Activated CD8-positive, alpha-beta memory T cell treated with anti-CD3 and anti-CD28 coated beads, Interleukin-2, amount 10 ng/mL, durations not matched to agents 7 days and 5 days (primary cell): ENCODE results near the gene SEMG1. TPM values are rescaled to one million over a fixed set of nuclear protein-coding genes. Genes with fewer than 3 reads are reported as not detected.

Experiments
- ATAC-seq: fragments of 150-1000 bp; cut with Tn5 transposase; one replicate; pipeline ENCODE4 v1.10.0; 2021; ENCODE audit warnings: moderate library complexity
- CTCF ChIA-PET: fragments of 350-600 bp; sonication (Branson Sonifier 250); formaldehyde crosslinking; loops from one replicate; lab custom pipeline; 2021; ENCODE audit warnings: antibody characterized with exemption; lab: Charles Lee
- DNase-seq: peaks from one replicate; pipeline ENCODE4 v3.0.0-alpha.2; 2020
- H3K27ac Mint-ChIP-seq: one replicate; pipeline ENCODE4 v1.8.0; 2021; ENCODE audit warnings: mild to moderate bottlenecking, mixed read lengths
- H3K27me3 Mint-ChIP-seq: one replicate; pipeline ENCODE4 v1.8.0; 2021; ENCODE audit warnings: mixed read lengths
- H3K36me3 Mint-ChIP-seq: one replicate; pipeline ENCODE4 v1.8.0; 2021; ENCODE audit warnings: mild to moderate bottlenecking, mixed read lengths
- H3K4me1 Mint-ChIP-seq: one replicate; pipeline ENCODE4 v1.8.0; 2021; ENCODE audit warnings: mixed read lengths
- H3K4me3 Mint-ChIP-seq: one replicate; pipeline ENCODE4 v1.8.0; 2021; ENCODE audit warnings: mild to moderate bottlenecking, moderate library complexity, mixed read lengths
- H3K9me3 Mint-ChIP-seq: one replicate; pipeline ENCODE4 v1.8.0; 2022; ENCODE audit warnings: low read depth, mixed read lengths
- total RNA-seq, 2 experiments: library from RNA; stranded (reverse); gene quantifications; one replicate each; pipeline ENCODE4 v1.2.3, GENCODE V29; 2021

SEMG1 gene
- total RNA-seq, 2 experiments from 2014 or later, result not detected

DNA sequence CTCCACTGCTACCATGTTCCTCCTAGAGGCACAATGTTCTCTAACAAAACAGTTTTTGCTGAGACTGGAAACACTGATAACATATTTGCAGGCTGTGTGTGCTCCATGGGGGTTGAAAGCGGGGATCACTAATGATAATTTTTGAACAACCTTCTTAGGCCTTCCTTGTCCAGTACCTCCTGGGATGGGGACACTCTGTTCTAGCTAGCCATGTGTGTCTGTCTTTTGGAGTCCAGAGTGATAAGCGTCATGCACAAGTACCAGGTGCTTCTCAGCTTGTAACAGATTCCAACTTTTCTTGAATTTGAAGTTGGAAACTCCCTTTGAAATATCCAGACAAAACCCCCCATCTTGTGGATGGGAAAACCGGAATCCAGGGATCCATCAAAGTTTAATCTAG, 17.0 kb upstream of the SEMG1 start:
- no peak for ATAC-seq
- CTCF ChIA-PET, result no interaction called here
- Mint-ChIP-seq H3K36me3 (no peaks in the 10 kb centered on the region), H3K4me3 (no peak overlapping the region), H3K9me3 (no peaks in the 10 kb centered on the region), H3K27ac (no peak overlapping the region), H3K27me3 (peaks cover 30% of the 10 kb centered on the region), H3K4me1 (no peaks in the 10 kb centered on the region)
- no peak for DNase-seq

DNA sequence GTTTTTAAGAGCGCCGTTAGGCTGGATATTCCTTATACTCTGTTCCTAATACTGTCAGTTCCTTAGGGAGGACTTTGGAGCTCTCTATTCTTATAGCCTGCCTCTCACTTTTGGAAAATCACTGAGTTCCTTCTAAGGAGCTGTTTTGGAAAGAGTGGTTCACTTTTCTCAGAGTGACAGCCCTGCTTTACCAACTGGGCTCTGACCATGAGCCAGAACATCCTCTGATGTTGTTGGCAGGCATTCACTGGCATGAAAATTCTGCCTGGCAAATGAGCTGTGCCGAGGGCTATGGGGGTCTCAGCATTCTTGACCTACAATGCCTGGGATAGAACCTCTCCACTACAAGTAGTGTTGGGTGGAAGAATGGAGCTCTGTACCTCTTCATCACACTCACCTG, 14.9 kb upstream of the SEMG1 start:
- CTCF ChIA-PET, result interaction anchor here (0.7 kb wide), 1 partner anchor 34 kb away, joined by 3 read pairs; no protein-coding TSS in a partner anchor
- H3K4me1 Mint-ChIP-seq, result no peaks in the 10 kb centered on the region
- DNase-seq (no peak), ATAC-seq (no peak)
- no peaks in the 10 kb centered on the region for H3K9me3 Mint-ChIP-seq
- no peak overlapping the region for H3K27ac Mint-ChIP-seq
- H3K36me3 Mint-ChIP-seq, result no peaks in the 10 kb centered on the region
- H3K27me3 Mint-ChIP-seq, result peaks cover 34% of the 10 kb centered on the region
- H3K4me3 Mint-ChIP-seq, result no peak overlapping the region

DNA sequence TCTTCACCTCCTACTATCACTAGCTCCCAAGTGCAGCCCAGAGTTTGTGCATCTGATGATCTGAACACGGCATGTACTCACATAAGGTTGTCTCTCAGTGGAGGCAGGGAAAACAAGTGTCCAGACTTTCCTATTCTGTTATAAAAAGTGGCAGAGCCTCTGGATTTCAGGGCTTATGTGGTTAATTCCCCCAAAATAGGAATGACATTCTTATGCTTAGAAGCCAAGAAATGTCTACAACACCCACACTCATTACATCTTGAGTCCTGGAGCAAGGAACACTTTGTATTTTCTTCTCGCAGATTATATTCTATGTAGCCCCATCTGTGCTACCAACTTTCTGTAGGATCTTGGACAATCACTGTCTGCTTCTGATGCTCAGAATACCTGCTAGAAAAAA, 13.5 kb upstream of the SEMG1 start:
- CTCF ChIA-PET, result no interaction called here
- Mint-ChIP-seq H3K27ac (no peak overlapping the region), H3K27me3 (peaks cover 38% of the 10 kb centered on the region), H3K36me3 (no peaks in the 10 kb centered on the region), H3K9me3 (no peaks in the 10 kb centered on the region), H3K4me1 (no peaks in the 10 kb centered on the region), H3K4me3 (no peak overlapping the region)
- no peak for DNase-seq
- no peak for ATAC-seq

DNA sequence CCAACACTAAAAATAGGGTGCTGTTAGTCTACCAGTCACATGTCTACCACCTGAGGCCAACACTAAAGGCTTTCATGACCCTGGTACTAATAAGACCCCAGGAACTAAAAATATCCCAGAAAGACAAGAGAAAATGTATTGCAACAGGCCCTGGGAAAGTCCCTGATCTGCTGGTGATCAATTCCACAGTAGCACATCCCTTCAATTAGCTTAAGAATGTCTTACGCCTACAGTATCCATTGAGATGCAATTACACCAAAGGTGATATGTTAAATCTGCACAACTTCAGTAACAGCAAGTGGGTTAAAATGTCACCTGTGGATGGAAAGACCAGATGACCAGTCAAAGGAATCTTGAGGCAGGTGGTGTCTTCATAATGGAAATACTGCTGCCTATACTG, 3.1 kb downstream of the SEMG1 start:
- H3K9me3 Mint-ChIP-seq, result no peaks in the 10 kb centered on the region
- no peak for DNase-seq
- H3K27me3 Mint-ChIP-seq, result peaks cover 48% of the 10 kb centered on the region
- CTCF ChIA-PET, result no interaction called here
- H3K36me3 Mint-ChIP-seq, result no peaks in the 10 kb centered on the region
- H3K4me1 Mint-ChIP-seq, result no peaks in the 10 kb centered on the region
- H3K4me3 Mint-ChIP-seq, result no peak overlapping the region
- ATAC-seq, result no peak
- no peak overlapping the region for H3K27ac Mint-ChIP-seq

DNA sequence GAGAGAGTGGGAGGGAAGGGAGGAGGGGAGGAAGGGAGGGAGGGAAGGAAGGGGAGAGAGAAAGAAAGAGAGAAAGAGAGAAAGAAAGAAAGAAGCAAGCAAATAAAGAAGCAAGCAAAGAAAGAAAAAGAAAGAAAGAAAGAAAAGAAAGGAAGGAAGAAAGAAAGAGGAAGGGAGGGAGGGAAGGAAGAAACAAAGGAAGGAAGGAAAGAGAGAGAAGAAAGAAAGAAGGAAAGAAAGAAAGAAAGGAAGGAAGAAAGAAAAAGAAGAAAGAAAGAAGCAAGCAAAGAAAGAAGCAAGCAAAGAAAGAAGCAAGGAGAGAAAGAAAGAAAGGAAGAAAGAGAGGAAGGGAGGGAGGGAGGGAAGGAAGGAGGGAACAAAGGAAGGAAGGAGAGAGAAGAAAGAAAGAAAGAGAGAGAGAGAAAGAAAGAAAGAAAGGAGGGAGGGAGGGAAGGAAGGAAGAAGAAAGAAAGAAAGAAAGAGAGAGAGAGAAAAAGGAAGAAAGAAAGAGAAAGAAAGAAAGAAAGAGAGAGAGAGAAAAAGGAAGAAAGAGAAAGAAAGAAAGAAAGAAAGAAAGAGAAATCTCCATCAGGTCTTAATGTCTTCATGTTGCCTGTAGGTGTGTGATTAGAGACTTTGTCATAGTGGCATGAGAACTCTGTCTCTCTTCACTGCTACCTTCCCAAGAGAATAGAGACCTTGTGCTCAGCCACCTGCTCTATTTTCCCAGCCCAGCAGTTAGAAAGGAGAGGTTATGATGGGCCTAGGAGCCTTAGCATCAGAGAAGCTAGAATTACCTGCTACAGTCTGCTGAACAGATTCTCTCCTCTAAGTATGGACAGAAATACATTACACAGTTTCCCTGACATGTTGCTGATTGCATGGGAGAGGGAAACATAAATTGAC, 5.0 kb downstream of the SEMG1 start:
- Mint-ChIP-seq H3K27me3 (peaks cover 31% of the 10 kb centered on the region), H3K4me3 (no peak overlapping the region), H3K27ac (no peak overlapping the region), H3K9me3 (no peaks in the 10 kb centered on the region), H3K4me1 (no peaks in the 10 kb centered on the region), H3K36me3 (no peaks in the 10 kb centered on the region)
- CTCF ChIA-PET, result no interaction called here
- ATAC-seq (no peak), DNase-seq (no peak)

DNA sequence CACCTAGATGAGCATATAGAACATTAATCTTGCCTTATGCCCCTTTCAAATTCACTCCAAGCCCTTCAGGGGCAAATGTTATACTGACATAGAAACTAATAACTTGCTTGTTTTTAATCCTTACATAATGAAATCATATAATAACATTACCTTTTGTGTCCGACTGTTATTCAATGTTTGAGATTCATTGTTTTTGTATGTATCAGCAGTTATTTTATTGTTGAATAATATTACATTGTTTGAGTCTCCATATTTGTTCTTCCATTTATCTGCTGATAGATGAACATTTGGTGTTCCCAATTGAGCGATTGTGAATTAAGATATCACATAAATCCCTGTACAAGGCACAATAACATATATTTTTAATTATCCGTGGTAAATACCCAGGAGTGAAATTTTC, 6.0 kb downstream of the SEMG1 start:
- Mint-ChIP-seq H3K36me3 (no peaks in the 10 kb centered on the region), H3K4me1 (no peaks in the 10 kb centered on the region), H3K27ac (no peak overlapping the region), H3K4me3 (no peak overlapping the region), H3K27me3 (peaks cover 33% of the 10 kb centered on the region), H3K9me3 (no peaks in the 10 kb centered on the region)
- no peak for ATAC-seq
- CTCF ChIA-PET, result no interaction called here
- no peak for DNase-seq

DNA sequence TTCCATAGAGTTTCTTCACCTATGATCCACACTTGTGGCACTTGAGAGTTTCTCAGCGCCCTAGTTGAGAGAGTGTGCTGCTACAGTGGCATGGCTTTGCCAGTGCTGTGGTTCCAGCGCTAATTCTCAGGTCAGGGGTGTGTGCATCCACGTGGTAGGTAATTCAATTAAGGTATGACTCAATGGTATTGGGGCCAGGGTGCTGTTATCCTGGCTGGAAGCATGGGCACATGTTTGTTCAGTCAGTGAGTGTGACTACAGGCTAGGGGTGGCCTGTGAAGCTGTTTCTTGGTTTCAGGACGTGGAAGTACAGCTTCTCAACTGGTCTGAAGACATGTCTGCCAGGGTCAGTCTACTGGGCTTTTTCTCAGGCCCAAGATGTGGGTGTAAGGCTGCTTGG, 11.3 kb downstream of the SEMG1 start:
- Mint-ChIP-seq H3K36me3 (no peaks in the 10 kb centered on the region), H3K4me1 (no peaks in the 10 kb centered on the region), H3K9me3 (no peaks in the 10 kb centered on the region), H3K4me3 (no peak overlapping the region), H3K27me3 (peaks cover 48% of the 10 kb centered on the region), H3K27ac (no peak overlapping the region)
- ATAC-seq, result no peak
- CTCF ChIA-PET, result interaction anchor here (1.2 kb wide), 1 partner anchor 11 kb away, joined by 4 read pairs; no protein-coding TSS in a partner anchor
- DNase-seq, result no peak

DNA sequence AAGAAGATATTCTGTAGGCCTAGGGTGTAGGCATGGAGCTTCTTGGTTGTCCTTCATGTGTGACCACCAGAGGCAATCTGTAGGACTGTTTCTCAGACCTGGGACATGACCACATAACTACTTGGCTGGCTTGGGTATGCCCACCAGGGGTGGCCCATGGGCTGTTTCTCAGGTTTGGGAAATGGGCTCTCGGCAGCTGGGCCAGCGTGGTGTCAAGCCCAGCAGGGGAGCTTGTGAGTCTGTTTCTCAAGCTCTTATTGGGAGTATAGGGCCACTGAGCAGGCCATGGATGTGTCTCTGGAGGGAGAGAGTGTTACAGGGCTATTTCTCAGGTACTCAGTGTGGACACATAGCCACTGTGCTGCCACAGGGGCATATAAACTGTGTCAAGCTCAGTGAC, 11.8 kb downstream of the SEMG1 start:
- Mint-ChIP-seq H3K4me3 (no peak overlapping the region), H3K9me3 (no peaks in the 10 kb centered on the region), H3K4me1 (no peaks in the 10 kb centered on the region), H3K36me3 (no peaks in the 10 kb centered on the region), H3K27me3 (peaks cover 44% of the 10 kb centered on the region), H3K27ac (no peak overlapping the region)
- no peak for DNase-seq
- ATAC-seq, result no peak
- CTCF ChIA-PET, result interaction anchor here (1.2 kb wide), 1 partner anchor 11 kb away, joined by 4 read pairs; no protein-coding TSS in a partner anchor

DNA sequence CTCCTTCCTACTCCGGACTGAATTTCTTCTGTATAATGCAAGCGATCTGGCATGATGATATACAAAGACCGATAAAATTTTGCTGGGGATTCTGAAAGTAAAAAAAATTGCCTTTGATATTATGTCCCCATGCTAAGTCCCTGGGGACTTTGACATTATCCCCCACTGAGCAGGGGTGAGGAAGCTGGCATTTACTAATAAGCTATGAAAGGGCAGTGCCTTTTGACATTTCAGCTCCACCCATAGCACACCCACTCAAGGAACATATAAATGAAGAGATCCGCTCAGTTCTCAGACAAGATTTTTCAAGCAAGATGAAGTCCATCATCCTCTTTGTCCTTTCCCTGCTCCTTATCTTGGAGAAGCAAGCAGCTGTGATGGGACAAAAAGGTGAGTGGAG, 14.2 kb downstream of the SEMG1 start, which contains the start of gene SEMG2:
Gene SEMG2 (plus strand): TSS at position 298 of the 400 bp plus-strand sequence. CDS start 17 bp downstream, at position 315.
- CTCF ChIA-PET, result no interaction called here
- no peaks in the 10 kb centered on the region for H3K4me1 Mint-ChIP-seq
- no peaks in the 10 kb centered on the region for H3K9me3 Mint-ChIP-seq
- peaks cover 50% of the 10 kb centered on the region for H3K27me3 Mint-ChIP-seq
- H3K36me3 Mint-ChIP-seq, result no peaks in the 10 kb centered on the region
- H3K4me3 Mint-ChIP-seq, result no peak within 1 kb of the TSS
- H3K27ac Mint-ChIP-seq, result no peak within 1 kb of the TSS
- DNase-seq (no peak), ATAC-seq (no peak)

DNA sequence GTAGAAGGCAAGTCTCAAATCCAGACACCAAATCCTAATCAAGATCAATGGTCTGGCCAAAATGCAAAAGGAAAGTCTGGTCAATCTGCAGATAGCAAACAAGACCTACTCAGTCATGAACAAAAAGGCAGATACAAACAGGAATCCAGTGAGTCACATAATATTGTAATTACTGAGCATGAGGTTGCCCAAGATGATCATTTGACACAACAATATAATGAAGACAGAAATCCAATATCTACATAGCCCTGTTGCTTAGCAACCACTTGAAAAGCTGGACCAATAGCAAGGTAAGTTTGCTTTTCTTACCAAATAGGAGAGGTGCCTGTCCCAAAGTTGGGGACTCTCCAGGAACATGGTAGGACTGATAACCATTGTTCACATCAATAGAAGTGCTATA, 16.3 kb downstream of the SEMG1 start:
- no peaks in the 10 kb centered on the region for H3K4me1 Mint-ChIP-seq
- H3K27ac Mint-ChIP-seq, result no peak overlapping the region
- ATAC-seq (no peak), DNase-seq (no peak)
- CTCF ChIA-PET, result no interaction called here
- H3K9me3 Mint-ChIP-seq, result no peaks in the 10 kb centered on the region
- no peak overlapping the region for H3K4me3 Mint-ChIP-seq
- H3K27me3 Mint-ChIP-seq, result peaks cover 55% of the 10 kb centered on the region
- H3K36me3 Mint-ChIP-seq, result no peaks in the 10 kb centered on the region

DNA sequence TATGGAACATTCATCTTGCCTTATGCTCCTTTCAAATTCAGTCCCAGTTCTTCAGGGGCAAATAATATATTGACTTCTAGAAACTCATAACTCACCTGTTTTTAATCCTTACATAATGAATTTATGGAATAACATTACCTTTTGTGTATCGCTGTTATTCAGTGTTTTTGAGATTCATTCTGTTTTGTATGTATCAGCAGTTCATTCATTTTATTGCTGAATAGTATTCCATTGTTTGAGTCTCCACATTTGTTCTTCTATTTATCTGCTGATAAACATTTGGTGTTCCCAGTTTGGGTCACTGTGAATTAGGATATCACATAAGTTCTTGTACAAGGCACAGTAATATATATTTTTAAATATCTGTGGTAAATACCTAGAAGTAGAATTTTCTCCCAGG, 19.5 kb downstream of the SEMG1 start:
- no peak overlapping the region for H3K27ac Mint-ChIP-seq
- no peak for ATAC-seq
- no peak overlapping the region for H3K4me3 Mint-ChIP-seq
- H3K27me3 Mint-ChIP-seq, result peaks cover 49% of the 10 kb centered on the region
- no peaks in the 10 kb centered on the region for H3K9me3 Mint-ChIP-seq
- CTCF ChIA-PET, result no interaction called here
- no peaks in the 10 kb centered on the region for H3K36me3 Mint-ChIP-seq
- peaks cover 2% of the 10 kb centered on the region for H3K4me1 Mint-ChIP-seq
- DNase-seq, result no peak

DNA sequence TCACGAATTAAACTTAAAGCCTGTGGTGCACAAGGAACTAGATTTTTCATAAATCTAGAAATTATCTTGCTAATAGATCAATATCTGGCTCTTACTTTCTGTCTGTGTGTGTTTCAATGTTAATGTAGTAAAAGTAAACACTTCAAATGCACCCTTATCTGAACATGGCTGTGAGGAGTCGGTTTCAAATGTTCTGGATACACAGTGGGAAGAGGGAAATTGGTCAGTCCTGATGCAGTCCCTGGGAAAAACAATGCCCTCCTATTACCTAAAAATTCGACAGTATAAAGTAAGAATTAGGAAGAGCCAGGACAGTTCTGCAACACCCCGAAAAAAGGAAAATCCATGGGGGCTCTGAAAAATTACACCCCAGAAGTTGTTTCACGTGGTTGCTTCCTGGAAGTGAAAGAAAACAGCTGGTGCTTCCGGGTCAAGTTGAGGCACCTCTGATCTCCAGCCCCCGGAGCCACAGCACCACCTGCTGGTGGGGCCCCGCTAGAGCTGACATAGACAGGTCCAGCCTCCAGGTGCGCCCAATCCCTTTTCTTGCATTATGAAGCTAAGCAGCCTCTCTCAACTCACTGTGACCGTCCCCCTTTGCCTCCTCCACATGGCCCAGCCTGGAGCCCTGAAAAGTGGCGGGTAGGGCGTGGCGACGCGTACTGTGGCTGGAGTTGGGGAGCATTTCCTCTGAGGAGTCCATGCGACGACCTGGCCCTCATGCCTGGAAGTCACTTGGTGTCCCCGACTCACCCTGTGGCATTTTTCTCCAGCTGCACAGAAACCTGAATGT, 22.6 kb downstream of the SEMG1 start:
- peak; percentile 53 for ATAC-seq
- no peaks in the 10 kb centered on the region for H3K36me3 Mint-ChIP-seq
- CTCF ChIA-PET, result interaction anchor here (0.6 to 1.4 kb wide), 5 partner anchors 11 to 132 kb away, joined by 3 to 10 read pairs (median 4); no protein-coding TSS in a partner anchor
- no peak overlapping the region for H3K4me3 Mint-ChIP-seq
- H3K27me3 Mint-ChIP-seq, result peaks cover 48% of the 10 kb centered on the region
- H3K27ac Mint-ChIP-seq, result no peak overlapping the region
- H3K4me1 Mint-ChIP-seq, result peaks cover 2% of the 10 kb centered on the region
- DNase-seq, result peak; percentile 69
- H3K9me3 Mint-ChIP-seq, result no peaks in the 10 kb centered on the region

DNA sequence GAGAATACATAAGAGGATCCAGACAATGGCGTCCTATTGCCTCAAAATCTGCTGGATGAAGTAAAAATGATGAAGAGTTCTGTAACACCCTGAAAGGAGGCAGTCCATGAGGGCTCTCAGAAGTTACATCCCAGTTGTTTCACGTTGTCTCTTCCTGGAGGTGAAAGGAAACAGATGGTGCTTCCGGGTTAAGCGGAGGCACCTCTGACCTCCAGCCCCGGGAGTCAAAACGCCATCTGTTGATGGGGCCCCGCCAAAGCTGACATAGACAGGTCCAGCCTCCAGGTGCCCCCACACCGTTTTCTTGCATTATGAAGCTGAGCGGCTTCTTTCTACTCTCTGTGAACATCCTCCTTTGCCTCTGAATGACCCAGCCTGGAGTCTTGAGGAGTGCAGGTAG, 23.8 kb downstream of the SEMG1 start:
- peaks cover 2% of the 10 kb centered on the region for H3K4me1 Mint-ChIP-seq
- no peaks in the 10 kb centered on the region for H3K36me3 Mint-ChIP-seq
- no peaks in the 10 kb centered on the region for H3K9me3 Mint-ChIP-seq
- H3K27me3 Mint-ChIP-seq, result peaks cover 44% of the 10 kb centered on the region
- DNase-seq, result no peak
- H3K27ac Mint-ChIP-seq, result no peak overlapping the region
- CTCF ChIA-PET, result no interaction called here
- H3K4me3 Mint-ChIP-seq, result no peak overlapping the region
- ATAC-seq, result no peak
